ENCODE measurements around the gene DDX28.
A peak's percentile ranks its signal among the peaks of the same experiment; 100 is the strongest.

DDX28 gene

DNA sequence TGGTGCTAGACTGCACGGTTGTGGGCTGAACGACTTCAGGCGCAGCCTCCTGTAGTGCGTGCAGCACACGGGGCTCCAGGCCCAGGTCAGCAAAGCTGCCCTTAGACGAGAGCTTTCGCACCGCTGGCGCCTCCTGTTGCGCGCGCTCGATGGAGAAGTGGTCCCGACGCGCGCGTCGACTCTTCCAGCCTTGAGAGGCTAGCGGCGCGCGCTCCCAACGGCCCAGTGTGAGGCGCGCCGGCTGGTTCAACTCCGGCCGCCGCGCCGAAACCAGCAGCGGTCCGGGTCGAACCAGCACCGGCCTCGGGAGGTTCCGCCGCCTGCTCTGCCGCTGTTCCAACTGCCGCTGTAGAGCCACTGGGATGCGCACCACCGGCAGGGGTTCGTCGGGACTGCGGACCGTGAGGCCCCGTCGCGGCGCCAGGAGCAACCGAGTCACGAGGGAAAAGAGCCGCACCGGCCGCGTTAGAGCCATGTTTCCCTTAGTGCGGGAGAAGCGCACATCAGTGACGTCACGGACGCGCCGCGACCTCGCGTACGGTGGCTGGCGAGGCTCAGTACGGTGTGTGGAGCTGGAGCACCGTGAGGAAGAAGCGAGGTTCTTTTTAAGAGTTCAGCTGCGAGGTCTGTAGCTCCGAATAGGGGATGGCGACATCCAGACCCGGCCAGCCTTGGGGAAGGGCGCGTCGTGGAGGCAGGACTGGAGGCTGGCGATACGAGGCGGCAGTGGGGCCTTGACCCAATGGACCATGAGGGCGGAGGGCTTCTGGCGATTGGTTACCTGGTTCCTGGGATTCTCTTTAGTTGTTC, at the start of gene DDX28, which contains the start of gene DUS2:
DDX28 (minus strand) TSS at position 505 of the 810 bp plus-strand sequence; CDS start at position 475, 30 bp downstream.
DUS2 (plus strand) TSS at position 557 of the 810 bp plus-strand sequence. CDS start 14,740 bp downstream, outside the sequence.
- peak; percentile 89 for DNase-seq (ENCODE audit: low read depth)

DNA sequence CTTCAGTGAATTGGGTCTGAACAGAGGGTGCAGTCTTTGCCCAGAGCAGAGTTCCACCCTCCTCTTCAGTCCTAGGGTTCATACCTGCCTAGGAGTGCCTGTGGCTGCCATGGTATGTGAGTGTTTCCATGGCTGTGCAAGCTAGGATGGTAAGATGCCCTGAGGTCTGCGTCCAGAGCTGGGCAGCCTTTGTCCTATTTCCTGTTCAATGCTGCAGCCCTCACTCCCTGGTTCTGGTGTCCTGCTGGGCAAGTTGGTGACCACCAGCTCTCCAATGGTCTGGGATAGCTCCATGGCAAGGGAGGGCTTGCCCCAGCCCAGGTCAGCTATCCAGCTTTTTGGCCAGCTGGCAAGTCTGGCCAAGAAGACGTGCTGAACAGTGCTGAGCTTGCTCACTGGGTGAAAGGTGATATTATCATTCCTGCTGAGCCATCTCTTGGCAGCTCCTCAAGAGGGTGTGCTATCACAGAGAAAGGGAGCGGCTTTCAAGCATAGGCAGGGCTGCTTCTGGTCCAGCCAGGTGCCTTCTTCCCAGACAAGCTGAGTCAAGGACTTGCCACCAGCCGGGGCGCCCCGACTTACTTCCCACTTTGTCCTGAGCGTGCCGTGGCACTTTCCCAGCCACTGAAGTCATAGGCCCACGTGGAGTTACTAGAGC, 49.1 kb upstream of the DDX28 start:
- no peak for DNase-seq (ENCODE audit: low read depth)

DNA sequence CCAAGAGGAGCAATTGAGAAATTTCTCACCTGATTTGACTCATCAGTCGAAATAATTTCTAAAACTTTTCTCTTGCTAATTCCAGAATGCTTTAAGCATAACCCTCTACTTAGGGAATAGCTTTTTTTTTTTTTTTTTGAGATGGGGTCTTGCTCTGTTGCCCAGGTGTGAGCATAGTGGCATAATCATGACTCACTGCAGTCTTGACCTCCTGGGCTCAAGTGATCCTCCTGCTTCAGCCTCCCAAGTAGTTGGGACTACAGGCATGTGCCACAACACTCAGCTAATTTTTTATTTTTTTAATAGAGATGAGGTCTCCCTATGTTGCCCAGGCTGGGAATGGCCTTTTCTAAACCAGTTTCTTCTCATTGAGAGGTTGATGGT, 48.5 kb upstream of the DDX28 start:
- DNase-seq (ENCODE audit: low read depth) = no peak

GRCh38 chr16:68070806-68071517, 47.9 kb upstream of the DDX28 start:
- no peak for DNase-seq (ENCODE audit: low read depth)

DNA sequence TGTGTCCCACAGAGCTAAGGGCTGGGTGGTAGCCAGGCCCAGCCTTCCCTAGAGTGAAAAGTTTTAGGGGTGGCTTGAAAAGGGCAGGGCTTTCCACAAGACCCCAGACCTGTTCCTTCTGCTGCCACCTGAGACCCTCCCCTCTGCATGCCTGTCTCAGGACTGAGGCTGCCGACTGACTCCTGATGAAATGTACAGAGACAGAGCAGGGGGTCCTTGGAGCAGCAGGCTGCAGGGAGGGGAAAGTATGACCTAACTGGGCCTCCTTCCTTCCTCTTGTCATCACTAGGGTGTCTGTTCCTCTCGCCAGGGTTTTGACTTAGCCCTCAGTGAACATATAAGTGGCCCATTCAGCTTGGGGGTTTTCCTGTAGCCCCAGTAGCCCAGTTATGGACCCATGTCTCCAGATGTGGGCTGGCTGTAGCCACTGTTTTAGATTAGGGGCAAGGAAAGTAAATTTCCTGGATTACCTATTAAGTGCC, 47.3 kb upstream of the DDX28 start:
- no peak for DNase-seq (ENCODE audit: low read depth)

DNA sequence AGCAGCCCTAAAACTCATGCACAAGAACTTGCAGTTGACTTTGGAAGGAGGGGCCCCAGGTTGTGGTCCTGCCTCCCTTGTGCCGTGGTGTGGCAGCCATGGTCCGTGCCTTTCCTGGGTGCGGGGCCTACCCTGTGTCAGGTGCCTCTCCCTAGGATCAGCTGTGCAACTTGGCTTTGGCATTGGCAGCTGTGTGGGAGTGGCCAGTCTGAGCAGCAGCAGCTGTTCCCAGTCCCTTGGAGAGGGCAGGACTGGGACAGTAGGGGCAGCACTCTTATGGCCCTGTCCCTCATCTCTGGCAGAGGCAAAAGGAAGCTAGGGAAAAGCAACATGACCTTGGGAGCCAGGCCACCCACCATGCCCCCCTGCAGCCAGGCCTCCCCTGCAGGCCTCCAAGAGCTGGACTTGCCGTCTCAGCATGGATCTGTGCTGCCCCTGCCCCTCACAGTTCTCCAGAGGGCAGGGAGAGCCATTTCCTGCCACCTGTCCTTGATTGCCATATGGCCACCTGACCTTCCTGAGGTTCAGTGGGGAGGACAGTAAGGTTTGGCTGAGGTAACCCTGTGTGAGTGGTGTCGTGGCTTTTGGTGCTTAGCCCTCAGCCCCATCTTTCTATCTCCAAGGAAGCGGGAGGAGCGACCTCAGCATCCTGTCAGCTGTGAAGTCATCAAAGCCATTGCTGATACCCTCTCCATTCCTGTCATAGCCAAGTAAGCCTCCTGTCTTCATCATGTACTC, 46.6 kb upstream of the DDX28 start:
- no peak for DNase-seq (ENCODE audit: low read depth)

DNA sequence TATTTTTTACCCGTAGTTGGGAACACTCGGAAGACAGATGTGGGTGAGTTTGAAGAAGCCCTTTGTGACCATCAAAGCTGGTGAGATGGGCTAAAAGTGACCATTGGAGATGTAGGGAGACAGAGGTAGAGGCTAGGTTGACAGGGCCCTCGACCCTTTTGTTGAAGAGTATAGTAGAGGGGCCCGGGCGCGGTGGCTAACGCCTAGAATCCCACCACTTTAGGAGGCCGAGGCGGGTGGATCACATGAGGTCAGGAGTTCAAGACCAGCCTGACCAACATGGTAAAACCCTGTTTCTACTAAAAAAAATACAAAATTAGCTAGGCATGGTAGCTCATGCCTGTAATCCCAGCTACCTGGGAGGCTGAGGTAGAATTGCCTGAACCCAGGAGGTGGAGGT, 45.9 kb upstream of the DDX28 start:
- DNase-seq (ENCODE audit: low read depth) = no peak

DNA sequence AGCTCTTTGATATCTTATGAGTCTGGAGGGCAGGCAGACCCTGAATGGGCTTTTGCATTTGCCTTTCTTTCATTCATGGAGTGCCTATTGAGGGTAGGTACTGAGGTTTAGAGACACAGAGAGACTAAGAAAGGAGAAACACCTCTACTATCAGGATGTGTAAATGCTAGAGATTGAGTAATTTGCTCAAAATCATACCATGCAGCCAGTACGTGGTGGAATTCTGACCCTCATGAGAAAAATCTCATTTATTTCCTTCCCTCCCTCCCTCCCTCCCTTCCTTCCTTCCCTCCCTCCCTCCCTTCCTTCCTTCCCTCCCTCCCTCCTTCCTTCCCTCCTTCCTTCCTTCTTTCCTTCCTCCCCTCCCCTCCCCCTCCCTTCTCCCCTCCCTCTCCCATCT, 43.7 kb upstream of the DDX28 start:
- no peak for DNase-seq (ENCODE audit: low read depth)

DNA sequence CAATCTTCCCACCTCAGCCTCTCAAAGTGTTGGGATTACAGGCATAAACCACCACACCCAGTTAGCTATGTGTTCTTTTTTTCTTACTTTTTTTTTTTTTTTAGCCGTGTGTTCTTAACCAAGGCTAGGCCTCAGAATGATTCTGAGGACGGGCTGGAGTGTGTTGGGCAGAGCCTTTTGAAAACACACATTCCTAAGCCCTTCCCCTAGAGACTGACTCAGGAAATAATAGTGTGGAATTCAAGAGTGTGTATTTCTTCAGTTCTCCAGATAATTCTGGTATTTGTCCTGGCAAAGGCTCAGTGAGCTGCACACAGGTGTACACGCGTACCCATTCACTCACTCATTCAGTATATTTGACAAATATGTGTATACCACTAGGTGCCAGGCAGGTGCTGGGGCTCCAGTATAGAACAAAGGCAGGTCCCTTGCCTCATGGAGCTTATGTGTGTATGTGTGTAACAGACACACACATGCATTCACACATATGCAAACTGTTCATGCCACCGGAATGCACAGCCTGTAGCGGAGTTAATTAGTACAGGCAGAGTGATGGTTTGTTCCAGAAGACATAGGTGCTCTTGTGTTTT, 42.8 kb upstream of the DDX28 start:
- DNase-seq (ENCODE audit: low read depth) = no peak

- peak; percentile 62 for DNase-seq (ENCODE audit: low read depth)
These were observed 41.8 kb upstream of the DDX28 start for GRCh38 chr16:68064791-68065365.

DNA sequence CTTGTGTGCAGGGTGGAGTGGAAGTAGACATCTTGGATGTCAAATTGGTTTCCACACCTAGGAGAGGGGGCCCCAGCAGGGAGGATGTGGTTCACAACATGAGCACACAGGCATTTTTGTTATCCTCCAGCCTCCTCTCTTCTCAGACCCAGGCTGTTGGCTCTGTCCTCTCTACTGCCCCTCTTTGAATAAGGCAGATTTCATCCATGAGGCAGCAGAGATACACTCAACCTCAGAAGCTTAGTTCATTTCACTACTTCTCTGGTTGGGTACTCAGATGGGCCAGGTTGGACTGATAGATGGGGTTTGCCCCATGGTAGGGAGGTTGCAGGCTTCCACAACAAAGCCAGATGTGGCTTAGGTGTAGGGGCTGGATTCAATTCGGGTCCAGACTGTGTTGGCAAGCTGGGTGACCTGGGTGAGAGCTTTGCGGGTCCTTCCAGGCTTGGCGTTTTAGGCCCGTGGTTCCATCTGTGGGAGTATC, 39.9 kb upstream of the DDX28 start:
- DNase-seq (ENCODE audit: low read depth) = no peak

- DNase-seq (ENCODE audit: low read depth) = no peak
These were observed 38.4 kb upstream of the DDX28 start for GRCh38 chr16:68061396-68061795.

DNA sequence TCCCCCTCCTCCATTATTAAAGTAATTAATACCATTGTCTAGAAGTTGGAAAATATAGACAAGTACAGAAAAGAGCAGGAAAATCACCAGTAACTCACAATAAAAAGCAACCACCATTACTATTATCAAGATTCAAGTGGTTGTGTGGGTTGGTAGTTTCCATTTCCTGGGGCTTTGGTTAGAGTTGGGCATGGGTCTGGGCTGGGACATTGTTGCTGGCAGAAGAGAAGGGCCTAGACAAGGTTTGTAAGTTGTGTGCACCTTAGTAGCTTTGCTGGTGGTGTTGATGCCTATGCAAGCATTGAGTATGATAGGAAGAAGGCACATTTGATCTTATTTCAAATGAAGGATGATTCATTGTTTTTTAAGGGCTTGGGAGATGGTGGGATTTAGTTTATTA, 36.8 kb upstream of the DDX28 start:
- no peak for DNase-seq (ENCODE audit: low read depth)

GRCh38 chr16:68055395-68055794, 32.4 kb upstream of the DDX28 start:
- no peak for DNase-seq (ENCODE audit: low read depth)

DNA sequence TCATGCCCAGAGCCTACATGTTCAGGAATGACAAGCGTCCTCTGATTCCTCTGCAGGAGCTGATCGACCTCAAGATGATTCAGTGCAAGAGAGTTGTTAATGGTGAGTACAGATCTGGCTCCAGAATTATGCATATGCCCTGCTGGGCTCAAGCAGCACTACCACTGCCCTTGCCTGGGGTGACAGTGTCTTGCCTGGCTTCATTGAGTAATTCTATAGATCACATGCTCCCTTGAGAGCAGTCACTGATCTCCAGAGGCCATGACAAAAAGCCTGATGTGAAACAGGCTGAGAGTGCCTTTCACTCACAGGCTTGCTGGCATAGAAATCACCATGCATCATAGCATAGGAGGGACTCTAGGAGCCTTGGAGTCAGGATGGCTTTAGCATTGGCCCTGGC, 26.4 kb upstream of the DDX28 start:
- no peak for DNase-seq (ENCODE audit: low read depth)

DNA sequence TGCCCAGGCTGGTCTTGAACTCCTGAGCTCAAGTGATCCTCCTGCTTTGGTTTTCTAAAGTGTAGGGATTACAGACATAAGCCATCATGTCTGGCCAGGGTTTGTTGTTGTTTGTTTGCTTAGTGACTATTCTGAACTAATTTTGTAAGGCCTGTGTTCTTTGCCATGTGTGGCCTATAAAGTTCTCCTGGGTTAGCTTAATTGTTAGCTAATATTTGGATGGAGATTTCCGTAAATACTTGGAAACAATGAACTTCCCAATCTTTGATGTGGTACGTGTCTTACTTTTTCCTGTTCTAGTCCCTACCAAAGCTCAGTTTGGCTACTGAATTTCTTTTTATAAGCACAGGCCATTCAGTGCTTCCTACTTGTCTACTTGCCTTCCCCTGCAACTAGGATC, 25.0 kb upstream of the DDX28 start:
- DNase-seq (ENCODE audit: low read depth) = no peak

DNA sequence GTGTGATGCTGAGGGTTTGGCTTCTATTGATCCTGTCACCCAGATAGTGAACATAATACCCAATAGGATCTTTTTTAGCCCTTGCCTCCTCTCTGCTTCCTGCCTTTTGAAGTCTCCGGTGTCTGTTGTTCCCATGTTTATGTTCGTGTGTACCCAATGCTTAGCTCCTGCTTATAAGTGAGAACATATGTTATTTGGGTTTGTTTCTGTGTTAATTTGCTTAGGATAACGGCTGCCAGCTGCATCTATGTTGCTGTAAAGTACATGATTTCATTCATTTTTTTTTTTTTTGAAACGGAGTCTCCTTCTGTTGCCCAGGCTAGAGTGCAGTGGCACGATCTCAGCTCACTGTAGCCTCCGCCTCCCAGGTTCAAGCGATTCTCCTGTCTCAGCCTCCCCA, 23.1 kb upstream of the DDX28 start:
- DNase-seq (ENCODE audit: low read depth) = no peak

- no peak for DNase-seq (ENCODE audit: low read depth)
These were observed 18.8 kb upstream of the DDX28 start for GRCh38 chr16:68041783-68042182.

DNA sequence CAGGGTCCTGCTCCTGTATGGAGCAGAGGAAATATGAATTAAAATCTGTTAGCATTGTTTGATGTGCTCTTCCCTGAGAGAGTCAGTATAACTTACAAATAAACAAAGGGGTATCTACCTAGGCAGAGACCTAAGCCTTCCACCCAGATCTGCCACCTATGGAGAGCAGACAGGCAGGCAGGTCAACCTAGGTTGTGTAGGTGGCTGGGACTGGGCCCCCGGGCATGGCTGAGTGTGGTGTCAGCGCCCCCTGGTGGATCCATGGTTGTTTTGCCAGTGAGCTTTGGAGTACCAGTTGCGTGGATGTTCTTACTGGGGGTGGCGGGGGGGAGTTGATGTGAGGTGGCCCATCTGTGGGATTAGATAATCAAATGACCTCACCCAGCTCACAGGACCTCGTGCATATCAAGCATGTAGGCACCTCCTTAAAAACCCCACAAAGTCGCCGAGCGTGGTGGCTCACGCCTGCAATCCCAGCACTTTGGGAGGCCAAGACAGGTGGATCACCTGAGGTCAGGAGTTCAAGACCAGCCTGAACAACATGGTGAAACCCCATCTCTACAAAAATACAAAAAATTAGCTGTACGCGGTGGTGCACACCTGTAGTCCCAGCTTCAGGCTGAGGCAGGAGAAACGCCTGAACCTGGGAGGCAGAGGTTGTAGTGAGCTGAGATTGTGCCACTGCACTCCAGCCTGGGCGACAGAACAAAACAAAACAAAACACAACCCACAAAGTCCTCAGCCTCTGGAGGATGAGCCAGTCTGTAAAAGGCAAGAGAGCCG, 17.7 kb upstream of the DDX28 start:
- peak; percentile 91 for DNase-seq (ENCODE audit: low read depth)

All from activated T-cell treated with anti-CD3 and anti-CD28 coated beads for 1 hour (primary cell).